DMS79 (cell line): ENCODE data around the gene CCN2.
"Not testable (repeated sequence)": the region's sequence is repeated elsewhere in the genome, so short reads cannot be mapped to it uniquely, and the experiment has no call there.

Source experiments
- DNase-seq: peaks from one replicate; lab custom pipeline; 2025; lab: John Stamatoyannopoulos, UW

Gene CCN2

DNA sequence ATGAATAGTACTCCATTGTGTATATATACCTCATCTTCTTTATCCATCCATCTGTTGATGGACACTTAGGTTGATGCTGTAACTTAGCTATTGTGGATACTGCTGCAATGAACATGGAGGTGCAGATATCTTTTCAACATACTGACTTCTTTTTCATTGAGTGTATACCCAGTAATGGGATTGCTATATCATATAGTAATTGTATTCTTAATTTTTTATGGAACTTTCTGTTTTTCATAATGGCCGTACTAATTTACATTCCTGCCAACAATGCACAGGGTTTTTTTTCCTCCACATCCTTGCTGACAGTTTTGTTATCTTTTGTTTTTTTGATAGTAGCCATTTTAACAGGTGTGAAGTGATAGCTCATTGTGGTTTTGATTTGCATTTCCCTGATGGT lies 5.2 kb downstream of the CCN2 start:
- DNase-seq: no peak

DNA sequence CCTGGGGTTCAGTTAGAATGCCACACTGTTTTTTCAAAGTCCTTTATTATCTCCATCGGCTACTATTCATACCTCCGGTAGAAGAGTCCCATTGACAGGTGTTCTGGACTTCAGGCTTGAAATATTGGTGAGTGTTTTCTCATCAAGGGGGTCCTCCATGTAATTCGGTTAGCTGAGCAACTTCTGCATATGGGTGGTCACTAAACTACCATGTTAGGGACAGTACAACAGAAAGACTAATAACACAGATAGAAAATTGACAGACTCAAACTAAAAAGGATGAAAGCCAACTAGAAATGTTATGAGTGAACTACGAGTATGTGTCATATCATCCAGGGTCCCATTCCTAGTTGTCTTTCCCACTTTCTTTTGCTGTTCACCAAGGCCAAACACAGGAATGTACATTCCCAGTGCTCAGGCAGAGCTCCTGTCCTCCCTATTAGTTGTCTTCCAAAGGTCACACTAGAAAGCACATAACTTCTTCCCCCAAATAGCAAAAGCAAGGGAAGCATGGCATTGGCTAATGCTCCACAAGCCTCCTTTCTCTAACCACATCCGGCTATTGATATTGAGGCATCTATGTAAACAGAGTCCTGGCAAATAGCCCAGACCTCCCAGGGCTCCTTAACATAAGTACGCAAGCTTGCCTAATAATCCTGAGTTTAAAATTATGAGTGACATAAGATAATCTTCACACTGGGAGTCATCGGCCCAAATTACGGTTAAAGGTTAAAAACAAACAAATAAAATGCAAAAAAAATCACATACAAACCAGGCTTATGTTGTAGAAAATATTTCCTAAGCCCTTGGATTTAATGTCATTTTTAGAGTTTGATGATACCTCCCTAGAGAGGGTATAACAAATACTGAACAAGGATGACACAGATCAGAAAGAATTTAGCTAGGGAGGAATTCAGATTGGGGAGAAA lies 13.2 kb downstream of the CCN2 start:
- DNase-seq: no peak

DNA sequence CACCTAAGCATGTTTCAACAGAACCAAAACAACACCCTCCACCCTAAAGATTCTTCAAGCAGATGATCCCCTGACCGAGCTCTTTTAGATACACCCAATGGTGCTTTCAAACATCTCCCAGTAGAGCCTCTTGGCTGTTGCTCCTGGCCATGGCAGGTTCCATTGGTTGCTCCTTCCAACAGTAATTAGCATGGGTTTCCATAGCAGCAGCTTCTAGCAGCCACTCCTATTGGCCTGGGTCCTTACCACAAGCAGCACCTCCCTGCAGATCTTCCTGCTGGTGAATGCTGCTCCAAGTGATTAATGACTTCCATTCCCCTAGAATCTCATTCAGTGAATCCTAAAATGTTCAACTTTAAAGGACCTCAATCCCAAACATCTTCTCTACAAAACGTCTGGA lies 13.9 kb downstream of the CCN2 start:
- DNase-seq: no peak

DNA sequence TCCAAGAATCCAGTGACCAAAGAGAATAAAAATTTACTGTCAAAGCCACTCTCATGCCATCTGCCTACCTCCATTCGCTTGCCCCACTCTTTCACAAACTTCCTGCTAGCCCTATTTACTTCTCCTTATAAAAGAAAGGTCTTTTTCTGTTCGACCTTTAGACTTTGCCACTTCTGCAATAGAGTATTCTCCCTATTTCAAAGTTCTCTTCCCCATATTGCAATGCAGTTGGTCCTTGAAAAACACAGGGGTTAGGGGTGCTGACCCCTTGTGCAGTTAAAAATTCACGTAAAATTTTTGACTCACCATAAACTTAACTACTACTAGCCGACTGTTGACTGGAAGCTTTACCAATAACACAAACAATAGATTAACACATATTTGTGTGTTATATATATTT lies 15.0 kb downstream of the CCN2 start:
- DNase-seq: no peak

DNA sequence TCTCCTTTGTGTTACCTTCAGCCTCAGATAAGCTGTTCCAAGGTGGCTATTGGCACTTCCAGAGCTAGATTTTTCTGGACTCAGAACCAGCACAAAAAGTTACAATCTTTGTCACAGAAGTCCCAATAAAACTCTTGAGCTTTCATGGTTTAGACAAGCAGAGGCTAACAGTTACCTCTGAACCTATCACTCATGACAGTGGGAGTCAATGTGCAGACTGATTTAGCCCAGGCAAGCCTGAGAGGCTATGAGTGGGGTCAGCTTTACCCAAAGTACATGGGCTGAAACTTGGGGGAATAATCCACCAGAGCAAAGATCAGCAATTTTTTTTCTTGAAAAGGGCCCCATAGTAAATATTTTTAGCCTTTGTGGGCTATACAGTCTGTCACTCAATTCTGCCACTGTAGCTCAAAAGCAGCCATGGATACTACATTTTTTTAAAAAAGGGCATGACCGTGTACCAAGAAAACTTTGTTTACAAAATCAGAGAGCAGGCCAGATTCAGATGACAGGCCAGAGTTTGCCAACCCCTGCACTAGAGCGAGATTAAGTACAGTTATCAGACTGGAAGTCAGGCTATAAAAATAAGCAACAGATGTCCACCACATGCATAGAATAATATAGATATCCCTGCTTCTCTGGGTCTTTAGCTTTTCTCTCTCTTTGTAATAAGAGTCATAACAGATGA lies 20.0 kb downstream of the CCN2 start:
- no peak for DNase-seq

DNA sequence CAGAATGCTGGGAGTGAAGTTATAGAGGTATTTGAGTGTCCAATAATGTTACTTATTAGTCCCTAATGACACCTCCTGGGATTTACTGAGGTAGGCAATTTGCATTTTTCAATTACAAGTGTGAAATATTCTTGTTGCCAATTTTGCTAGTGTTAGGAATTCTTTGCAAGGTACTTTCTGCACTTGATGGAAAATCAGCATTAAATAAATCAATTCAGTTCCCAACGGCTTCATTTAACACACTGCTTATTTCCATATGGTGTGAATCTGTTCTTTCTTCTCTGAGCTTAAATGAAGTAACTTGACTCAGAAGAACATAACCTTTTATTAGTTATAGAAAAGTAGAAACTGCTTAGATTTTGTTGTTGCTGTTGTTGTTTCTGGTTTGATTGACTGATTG lies 21.2 kb downstream of the CCN2 start:
- DNase-seq: no peak

DNA sequence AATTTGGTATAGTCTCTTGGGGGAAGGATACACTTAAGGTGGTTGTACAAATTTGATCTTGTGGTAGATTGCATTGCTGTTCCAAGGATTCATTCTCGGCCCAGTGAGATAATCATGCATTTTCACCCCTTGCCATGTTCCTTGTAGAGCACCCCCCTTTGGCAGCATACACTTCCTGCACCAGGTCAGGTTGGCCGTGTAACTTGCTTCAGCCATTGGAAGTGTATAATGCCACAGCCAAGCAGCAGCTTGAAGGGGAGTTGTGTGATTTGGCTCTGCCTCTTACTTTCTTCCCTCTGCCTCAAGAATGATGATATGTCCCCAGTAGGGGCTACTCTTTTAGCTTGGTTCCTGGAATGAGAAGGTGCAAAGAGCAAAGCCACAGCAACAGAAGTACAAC lies 21.9 kb downstream of the CCN2 start:
- no peak for DNase-seq

DNA sequence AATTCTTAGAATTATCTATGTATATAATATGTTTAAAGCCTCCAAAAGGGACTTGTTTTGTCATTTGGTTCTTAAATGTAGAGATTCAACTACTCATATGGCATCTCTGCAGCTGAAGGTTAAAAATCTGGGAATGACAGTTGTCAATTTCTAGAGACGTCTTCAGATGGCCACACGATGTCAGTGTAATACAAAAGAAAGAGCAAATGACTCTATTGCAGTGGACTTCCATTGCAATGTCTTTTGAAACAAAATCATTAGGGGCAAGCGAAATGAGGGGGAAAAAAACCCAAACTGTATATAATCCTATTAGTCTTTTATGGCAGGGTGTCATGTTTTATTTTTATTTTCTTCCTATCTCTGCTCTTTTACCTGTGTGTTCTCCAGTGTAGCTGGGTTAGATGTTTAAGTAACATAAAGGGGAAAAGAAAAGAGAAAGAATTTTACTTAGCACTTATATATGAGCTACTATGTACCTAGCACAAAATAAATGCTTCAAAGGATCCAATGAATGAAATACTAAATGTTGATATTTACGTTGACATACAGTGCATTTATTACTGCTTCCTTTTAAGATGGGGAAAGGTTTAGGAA lies 26.2 kb downstream of the CCN2 start:
- no peak for DNase-seq

DNA sequence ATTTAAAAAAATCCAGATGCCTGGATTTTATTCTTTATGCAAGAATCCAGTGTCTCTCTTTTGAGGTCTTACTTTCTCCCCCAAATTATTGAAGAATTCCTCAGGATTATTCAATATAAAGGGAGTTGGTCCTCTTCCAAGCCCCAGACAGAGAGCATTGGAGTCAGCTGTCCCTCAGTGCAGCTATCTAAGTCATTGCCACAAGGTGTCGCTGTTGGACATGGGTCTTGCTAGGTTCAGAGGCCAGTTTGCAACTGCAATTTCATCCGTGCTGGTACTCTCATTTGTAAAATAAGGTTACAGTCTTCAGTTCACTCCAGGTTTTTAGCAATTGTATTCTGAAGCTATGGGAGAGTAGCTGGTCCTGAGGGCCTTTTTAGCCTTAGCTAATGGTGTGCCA lies 27.8 kb downstream of the CCN2 start:
- no peak for DNase-seq

DNA sequence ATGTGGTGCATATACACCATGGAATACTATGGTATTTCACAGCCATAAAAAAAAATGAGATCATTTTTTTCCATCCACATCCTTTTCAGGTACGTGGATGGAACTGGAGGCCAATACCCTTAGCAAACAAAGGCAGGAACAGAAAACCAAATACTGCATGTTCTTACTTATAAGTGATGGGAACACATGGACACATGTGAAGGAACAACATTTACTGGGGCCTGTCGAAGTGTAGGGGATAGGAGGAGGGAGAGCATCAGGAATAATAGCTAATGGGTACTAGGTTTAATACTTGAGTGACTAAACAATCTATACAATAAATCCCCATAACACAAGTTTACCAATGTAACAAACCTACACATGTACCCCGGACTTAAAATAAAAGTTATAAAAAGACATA lies 30.5 kb downstream of the CCN2 start:
- no peak for DNase-seq

DNA sequence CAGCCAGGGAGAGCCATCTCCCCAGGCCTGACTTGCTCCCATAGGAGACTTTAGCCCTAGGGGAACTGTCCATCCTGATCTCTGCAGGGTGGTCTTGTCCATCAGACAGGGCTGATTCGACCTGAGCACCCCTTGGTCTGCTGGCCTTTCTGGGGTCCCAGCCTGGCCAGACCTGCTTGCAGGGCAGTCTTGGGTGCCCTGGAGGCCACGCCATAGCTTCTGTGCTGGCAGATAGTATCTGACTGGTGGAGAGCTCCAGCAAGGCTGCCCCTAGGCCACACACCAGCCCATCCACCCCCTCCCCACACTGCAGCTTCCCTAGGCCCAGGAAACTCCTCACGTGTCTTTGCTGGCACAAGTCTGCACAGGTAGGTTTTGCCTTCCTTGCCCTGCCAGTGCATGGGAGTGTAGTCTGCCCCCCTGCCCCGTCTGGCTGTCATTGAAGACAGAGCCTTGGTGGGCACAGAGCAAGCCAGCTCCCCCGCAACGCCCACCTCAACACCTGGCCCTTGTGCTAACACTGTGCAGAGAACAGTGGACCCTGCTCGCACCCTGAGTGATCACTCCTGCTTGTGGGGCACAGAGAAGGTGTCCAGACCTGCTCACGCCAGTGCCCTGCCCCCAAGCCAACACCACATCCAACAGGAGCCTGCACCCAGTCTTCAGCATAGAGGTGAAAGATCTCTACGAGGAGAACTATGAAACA lies 32.4 kb downstream of the CCN2 start:
- no peak for DNase-seq

DNA sequence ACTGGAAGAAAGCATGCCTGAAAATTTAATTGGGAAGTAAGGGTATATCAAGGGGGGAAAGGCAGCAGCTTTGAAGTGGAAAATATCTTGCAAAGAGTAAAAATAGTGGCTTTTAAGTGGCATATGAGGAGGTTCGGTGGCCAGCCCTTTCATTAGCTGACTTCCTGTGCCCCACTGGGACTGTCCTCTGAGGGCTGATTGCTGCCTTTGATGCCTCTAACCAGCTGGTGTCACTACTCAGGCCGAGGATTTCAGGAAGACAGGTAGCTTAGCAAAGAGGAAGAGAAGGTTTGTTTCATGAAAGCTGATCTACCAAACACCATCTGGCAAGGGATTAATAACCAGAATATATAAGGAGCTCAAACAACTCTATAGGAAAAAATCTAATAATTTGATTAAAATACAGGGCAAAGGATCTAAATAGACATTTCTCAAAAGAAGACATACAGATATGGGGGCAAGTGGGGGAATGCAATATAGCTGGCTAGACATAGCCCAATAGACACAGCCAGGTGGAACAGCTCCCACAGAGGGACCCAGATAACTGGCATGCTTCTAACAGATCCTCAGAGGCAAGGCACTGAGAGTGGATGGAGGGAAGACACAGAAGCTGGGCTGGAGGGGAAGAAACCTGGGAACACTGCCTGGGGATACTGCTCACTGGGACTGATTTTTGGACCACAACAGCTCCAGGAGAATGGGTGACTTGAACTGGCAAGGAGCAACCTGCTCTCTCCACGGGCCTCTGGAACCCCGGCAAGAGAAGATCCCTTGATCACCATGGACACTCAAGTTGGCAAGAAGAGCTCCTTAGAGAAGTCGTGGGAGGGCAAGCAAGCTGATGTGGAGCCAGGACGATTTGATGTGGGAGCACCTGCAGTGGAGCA lies 33.2 kb downstream of the CCN2 start:
- DNase-seq: no peak

DNA sequence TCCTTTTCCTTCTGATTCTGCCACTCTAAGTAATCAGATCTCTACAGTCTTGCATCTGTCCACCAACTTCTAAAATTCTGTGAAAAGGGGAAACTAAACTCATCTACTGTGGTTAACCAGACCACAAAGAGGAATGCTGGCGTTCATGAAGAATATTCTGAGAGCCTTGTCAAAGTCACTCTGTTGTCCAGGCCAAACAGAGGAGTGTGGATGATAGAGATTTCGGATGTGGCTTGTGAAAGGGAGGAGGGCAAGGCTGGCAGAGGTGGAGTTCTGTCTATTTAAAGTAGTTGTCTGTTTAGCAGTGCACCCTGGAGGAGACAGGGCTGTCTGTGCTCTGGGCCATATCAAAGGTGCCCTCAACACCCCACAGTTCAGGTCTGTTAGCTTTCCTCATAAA lies 33.9 kb downstream of the CCN2 start:
- DNase-seq: no peak

DNA sequence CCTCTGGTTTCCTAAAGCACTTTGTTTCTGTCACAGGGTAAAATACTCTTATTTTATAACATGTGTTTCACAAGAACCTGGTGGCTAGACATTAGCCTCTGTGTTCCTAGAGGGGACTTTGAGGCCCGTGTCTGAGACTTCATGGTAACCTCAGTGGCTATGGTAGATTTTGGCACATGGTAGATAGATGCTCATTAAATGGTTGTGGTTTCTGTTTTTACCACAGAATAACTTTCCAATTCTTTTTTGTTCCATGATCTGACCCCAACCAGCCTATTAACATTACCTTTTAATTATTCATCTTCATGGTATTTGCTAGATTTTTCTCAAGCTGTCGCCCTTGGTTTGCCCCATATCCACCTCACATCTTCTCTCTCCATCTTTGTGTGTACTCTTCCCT lies 34.3 kb downstream of the CCN2 start:
- DNase-seq: no peak

DNA sequence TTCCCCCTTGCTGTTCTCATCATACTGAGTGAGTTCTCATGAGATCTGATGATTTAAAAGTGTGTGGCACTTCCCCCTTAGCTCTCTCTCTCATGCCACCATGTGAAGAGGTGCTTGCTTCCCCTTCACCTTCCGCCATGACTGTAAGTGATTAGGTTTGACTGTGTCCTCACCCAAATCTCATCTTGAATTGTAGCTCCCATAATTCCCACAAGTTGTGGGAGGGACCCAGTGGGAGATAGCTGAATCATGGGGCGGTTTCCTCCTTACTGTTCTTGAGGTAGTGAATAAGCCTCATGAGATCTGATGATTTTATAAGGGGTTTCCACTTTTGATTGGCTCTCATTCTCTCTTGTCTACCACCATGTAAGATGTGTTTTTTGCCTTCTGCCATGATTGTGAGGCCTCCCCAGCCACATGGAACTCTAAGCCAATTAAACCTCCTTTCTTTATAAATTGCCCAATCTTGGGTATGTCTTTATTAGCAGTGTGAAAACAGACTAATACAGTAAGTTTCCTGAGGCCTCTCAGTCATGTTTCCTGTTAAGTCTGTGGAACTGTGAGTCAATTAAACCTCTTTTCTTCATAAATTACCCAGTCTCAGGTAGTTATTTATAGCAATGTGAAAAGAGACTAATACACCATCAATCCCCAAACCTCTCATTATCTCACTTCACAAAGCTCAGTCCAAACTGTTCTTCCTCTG lies 34.9 kb downstream of the CCN2 start:
- not testable (repeated sequence) for DNase-seq

DNA sequence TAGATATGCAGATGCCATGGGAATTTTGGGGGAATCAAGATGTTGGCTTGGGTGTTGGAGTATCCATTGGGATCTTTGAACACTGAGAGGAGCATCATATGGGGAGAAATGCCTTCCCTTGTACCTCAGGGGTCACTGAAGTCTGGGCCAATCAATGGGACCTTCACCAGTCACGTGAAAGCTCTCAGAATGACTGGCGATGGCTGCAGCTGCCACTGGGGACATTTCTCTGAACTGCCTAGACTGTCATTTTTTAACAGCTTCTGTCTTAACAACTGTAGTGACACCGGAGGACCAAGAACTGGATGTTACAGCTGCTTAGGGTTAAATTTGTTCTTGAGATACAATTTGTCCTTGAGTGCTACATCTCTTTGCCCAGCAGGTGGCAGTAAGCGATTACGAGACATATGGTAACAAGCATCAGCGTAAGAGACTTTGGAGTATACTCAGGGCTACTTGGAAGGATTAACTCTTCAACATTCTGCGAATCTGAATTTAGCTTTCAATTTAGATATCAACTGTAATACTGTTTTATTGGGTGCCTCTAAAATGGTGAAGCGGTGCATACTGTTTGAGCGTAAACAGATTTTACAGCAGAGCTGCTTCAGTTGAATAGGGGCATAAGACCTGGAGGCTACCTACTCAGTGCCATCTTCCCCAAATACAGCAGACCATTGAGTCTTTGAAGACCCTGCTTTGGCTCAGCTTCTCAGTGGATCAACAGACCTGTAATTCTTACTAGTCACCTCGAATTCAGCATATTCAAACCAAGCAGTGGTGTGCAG lies 36.0 kb downstream of the CCN2 start:
- no peak for DNase-seq

DNA sequence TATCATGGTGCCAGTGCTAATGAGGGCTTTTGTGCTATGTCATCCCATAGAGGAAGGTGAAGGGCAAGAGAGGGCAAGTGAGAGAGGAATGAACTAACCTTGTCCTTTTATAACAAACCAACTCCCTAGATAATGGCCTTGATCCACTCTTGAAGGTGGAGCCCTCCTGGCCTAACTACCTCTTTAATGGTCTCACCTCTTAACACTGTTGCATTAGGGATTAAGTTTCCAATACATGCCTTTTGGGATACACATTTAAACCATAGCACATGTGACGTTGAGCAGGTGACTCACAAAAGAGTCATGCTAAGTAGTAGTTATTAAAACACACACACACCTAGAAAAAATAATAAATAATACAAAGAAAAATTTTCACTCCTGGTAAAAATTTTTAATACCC lies 36.9 kb downstream of the CCN2 start:
- no peak for DNase-seq

DNA sequence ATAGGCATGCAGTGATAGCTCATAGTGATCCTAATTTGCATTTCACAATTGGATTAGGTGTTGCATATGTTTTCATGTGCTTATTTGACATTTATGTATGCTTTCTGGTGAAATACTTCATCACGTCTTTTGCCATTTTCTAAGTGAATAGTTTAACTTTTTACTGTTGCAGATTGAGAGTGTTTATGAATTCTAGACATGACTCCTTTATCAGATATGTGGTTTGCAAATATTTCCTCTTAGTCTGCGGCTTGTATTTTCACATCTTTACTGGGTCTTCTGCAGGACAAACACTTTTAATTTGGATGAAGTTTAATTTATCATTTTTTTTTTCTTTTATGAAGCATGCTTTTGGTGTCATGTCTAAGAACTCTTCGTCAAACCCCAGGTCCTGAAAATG lies 39.2 kb downstream of the CCN2 start:
- DNase-seq: no peak

DNA sequence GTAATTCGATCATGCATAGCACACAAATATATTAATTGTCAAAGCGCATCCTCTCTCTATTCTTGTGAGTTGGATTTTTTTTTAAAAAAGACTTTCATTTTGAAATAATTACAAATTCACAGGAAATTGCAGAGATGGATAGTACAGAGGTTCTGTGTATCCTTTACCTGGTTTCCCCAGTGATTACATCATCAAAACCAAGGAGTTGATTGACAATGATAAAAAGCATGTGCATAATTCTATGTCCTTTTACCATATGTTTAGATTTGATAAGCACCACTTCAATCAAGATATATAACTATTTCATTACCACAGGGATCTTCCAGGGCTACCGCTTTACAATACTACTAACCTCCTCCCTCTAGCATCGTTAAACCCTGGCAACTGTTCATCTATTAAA lies 40.2 kb downstream of the CCN2 start:
- no peak for DNase-seq

DNA sequence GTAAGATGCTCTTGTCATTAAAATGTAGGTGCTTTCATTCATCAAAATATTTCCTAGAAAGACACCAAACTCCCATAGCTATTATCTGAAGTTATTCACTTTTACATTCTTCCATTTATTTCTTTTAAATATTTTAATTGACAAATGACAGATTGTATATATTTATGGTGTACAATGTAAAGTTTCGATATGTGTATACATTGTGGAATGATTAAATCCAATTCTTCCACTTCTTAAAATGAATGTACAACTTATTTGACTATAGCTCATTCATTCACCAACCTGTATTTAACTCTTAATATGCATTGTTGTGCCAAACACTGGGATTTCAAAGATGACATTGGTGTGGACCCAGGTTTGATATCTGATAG lies 41.0 kb downstream of the CCN2 start:
- no peak for DNase-seq
